Fibroblast of skin of left quadriceps (primary cell): Measurements from ENCODE around the gene AUTS2.

Experiments
- DNase-seq, 2 experiments: peaks; one replicate each; pipeline ENCODE4 v3.0.0-alpha.2; 2013; ENCODE audit warnings: low read depth in 2 of 2

The AUTS2 gene

GRCh38 chr7:69817841-69818635 is 219.8 kb downstream of the AUTS2 start:
- no peak for DNase-seq

- no peak for DNase-seq
These were observed 220.5 kb downstream of the AUTS2 start for GRCh38 chr7:69818636-69819332.

- DNase-seq, result no peak
These were observed 221.0 kb downstream of the AUTS2 start for GRCh38 chr7:69819333-69819705.

- DNase-seq, result no peak
These were observed 222.4 kb downstream of the AUTS2 start for GRCh38 chr7:69820479-69821192.

GRCh38 chr7:69822386-69822785 is 224.1 kb downstream of the AUTS2 start:
- DNase-seq, result no peak

GRCh38 chr7:69823151-69823744 is 225.0 kb downstream of the AUTS2 start:
- DNase-seq, result no peak

GRCh38 chr7:69825113-69825972 is 227.1 kb downstream of the AUTS2 start:
- no peak for DNase-seq

GRCh38 chr7:69826283-69826682 is 228.0 kb downstream of the AUTS2 start:
- DNase-seq, result no peak

- DNase-seq, result no peak
These were observed 228.9 kb downstream of the AUTS2 start for GRCh38 chr7:69827140-69827539.

GRCh38 chr7:69827558-69827957 is 229.3 kb downstream of the AUTS2 start:
- DNase-seq, result no peak

GRCh38 chr7:69832356-69832755 is 234.1 kb downstream of the AUTS2 start:
- DNase-seq, result no peak

- DNase-seq, result no peak
These were observed 235.7 kb downstream of the AUTS2 start for GRCh38 chr7:69833964-69834363.

GRCh38 chr7:69836702-69837101 is 238.4 kb downstream of the AUTS2 start:
- DNase-seq, result no peak

- peak; percentile 63 to 69 for DNase-seq
These were observed 239.3 kb downstream of the AUTS2 start for GRCh38 chr7:69837387-69838068.

GRCh38 chr7:69839782-69840181 is 241.5 kb downstream of the AUTS2 start:
- DNase-seq, result no peak

GRCh38 chr7:69840248-69840647 is 242.0 kb downstream of the AUTS2 start:
- no peak for DNase-seq

GRCh38 chr7:69843653-69844052 is 245.4 kb downstream of the AUTS2 start:
- no peak for DNase-seq

- no peak for DNase-seq
These were observed 246.1 kb downstream of the AUTS2 start for GRCh38 chr7:69844264-69844868.

GRCh38 chr7:69845721-69846495 is 247.6 kb downstream of the AUTS2 start:
- DNase-seq, result no peak
